Smooth muscle cell (in vitro differentiated cells): Measurements from ENCODE around the gene CPNE1. TPM values are rescaled to one million over a fixed set of nuclear protein-coding genes. Genes with fewer than 3 reads are reported as not detected.

ENCODE experiments used
- DNase-seq: peaks from one replicate; lab custom pipeline; 2025; ENCODE audit not compliant: unreplicated experiment; lab: John Stamatoyannopoulos, UW
- H2AFZ ChIP-seq: fragments of 200-600 bp; sonication (generic); 2 replicates; pipeline ENCODE4 v1.6.0; 2016; ENCODE audit warnings: antibody characterized with exemption, low read depth, mild to moderate bottlenecking
- H3F3A ChIP-seq: fragments of 200-600 bp; sonication (generic); 2 replicates; pipeline ENCODE4 v1.6.0; 2017; ENCODE audit warnings: antibody characterized with exemption, low read depth
- H3K27ac ChIP-seq: fragments of 200-600 bp; sonication (generic); 2 replicates; pipeline ENCODE4 v1.5.1; 2016; ENCODE audit warnings: low read depth, mild to moderate bottlenecking
- H3K27me3 ChIP-seq: fragments of 200-600 bp; sonication (generic); 2 replicates; pipeline ENCODE4 v1.6.1; 2016; ENCODE audit warnings: low read depth, mild to moderate bottlenecking
- H3K36me3 ChIP-seq: fragments of 200-600 bp; sonication (generic); 2 replicates; pipeline ENCODE4 v1.5.1; 2016; ENCODE audit warnings: low read depth
- H3K4me1 ChIP-seq: fragments of 200-600 bp; sonication (generic); 2 replicates; pipeline ENCODE4 v1.5.1; 2016; ENCODE audit warnings: low read depth
- H3K4me2 ChIP-seq: fragments of 200-600 bp; sonication (generic); 2 replicates; pipeline ENCODE4 v1.6.0; 2016; ENCODE audit warnings: mild to moderate bottlenecking
- H3K4me3 ChIP-seq: fragments of 200-600 bp; sonication (generic); 2 replicates; pipeline ENCODE4 v1.5.1; 2016; ENCODE audit warnings: mild to moderate bottlenecking
- H3K79me2 ChIP-seq: fragments of 200-600 bp; sonication (generic); 2 replicates; pipeline ENCODE4 v1.6.0; 2016; ENCODE audit warnings: low read depth, mild to moderate bottlenecking
- H3K9ac ChIP-seq: fragments of 200-600 bp; sonication (generic); 2 replicates; pipeline ENCODE4 v1.6.0; 2016; ENCODE audit warnings: low read depth
- H3K9me3 ChIP-seq: fragments of 200-600 bp; sonication (generic); replicated peaks from 2 replicates; pipeline ENCODE4 v1.5.1; 2016; ENCODE audit warnings: low read depth
- H4K20me1 ChIP-seq: fragments of 200-600 bp; sonication (generic); 2 replicates; pipeline ENCODE4 v1.6.0; 2016; ENCODE audit warnings: low read depth
- CTCF ChIP-seq: fragments of 200-600 bp; sonication (generic); IDR thresholded peaks from 2 replicates; pipeline ENCODE4 v1.5.1; 2017; ENCODE audit warnings: borderline replicate concordance, mild to moderate bottlenecking, antibody characterized with exemption; ENCODE audit not compliant: insufficient read depth, poor library complexity, severe bottlenecking
- WGBS: methylation state at CpG from one replicate; pipeline ENCODE4 v1.1.7; 2016; ENCODE audit warnings: low lambda C conversion rate; 5-methylcytosine and 5-hydroxymethylcytosine counted together
- polyA plus RNA-seq: library from polyadenylated mRNA; unstranded; fragments of >200 nt; fragmentation: Nextera tagmentation; extraction: Ambion mirVana; gene quantifications from 2 replicates; pipeline ENCODE4 v1.2.1, GENCODE V29; 2016
- total RNA-seq: library from RNA; depleted of rRNA; stranded (reverse); fragments of >200 nt; gene quantifications from 2 replicates; pipeline ENCODE4 v1.2.3, GENCODE V29; 2014

CPNE1 gene
- total and polyA plus RNA-seq, 2 experiments from 2014 or later: 140 to 156 TPM

GRCh38 chr20:35669681-35670080, 5.0 kb upstream of the CPNE1 start:
- peaks cover under 1% of the 10 kb centered on the region for H3K79me2 ChIP-seq
- H3K36me3 ChIP-seq: peaks cover 6% of the 10 kb centered on the region
- no peaks in the 10 kb centered on the region for H3K9me3 ChIP-seq
- DNase-seq: no peak
- H3K27ac ChIP-seq: no peak overlapping the region
- TF ChIP-seq CTCF: no peak
- H3K4me2 ChIP-seq: no peak overlapping the region
- H3K9ac ChIP-seq: no peak overlapping the region
- H4K20me1 ChIP-seq: no peaks in the 10 kb centered on the region
- H3K27me3 ChIP-seq: no peaks in the 10 kb centered on the region
- H2AFZ ChIP-seq: no peak overlapping the region
- WGBS: 95% methylated on average over 1 of the region's 1 CpG
- no peaks in the 10 kb centered on the region for H3K4me1 ChIP-seq
- no peak overlapping the region for H3K4me3 ChIP-seq
- H3F3A ChIP-seq: no peaks in the 10 kb centered on the region

GRCh38 chr20:35669221-35669620, 4.5 kb upstream of the CPNE1 start:
- no peaks in the 10 kb centered on the region for H3K4me1 ChIP-seq
- peaks cover 5% of the 10 kb centered on the region for H3K79me2 ChIP-seq
- no peak overlapping the region for H2AFZ ChIP-seq
- H3K9me3 ChIP-seq: no peaks in the 10 kb centered on the region
- H4K20me1 ChIP-seq: no peaks in the 10 kb centered on the region
- no peak overlapping the region for H3K9ac ChIP-seq
- peaks cover 6% of the 10 kb centered on the region for H3K36me3 ChIP-seq
- DNase-seq: no peak
- no peak overlapping the region for H3K27ac ChIP-seq
- no peak overlapping the region for H3K4me2 ChIP-seq
- WGBS: 93% methylated on average over 5 of the region's 5 CpGs
- H3K4me3 ChIP-seq: no peak overlapping the region
- no peaks in the 10 kb centered on the region for H3K27me3 ChIP-seq
- no peak for TF ChIP-seq CTCF
- no peaks in the 10 kb centered on the region for H3F3A ChIP-seq

GRCh38 chr20:35665949-35666288, 1.2 kb upstream of the CPNE1 start:
- H3F3A ChIP-seq: no peaks in the 10 kb centered on the region
- no peak overlapping the region for H3K4me3 ChIP-seq
- H3K4me1 ChIP-seq: peaks cover 26% of the 10 kb centered on the region
- no peak overlapping the region for H3K9ac ChIP-seq
- TF ChIP-seq CTCF: no peak
- peaks cover 38% of the 10 kb centered on the region for H3K79me2 ChIP-seq
- H2AFZ ChIP-seq: no peak overlapping the region
- no peaks in the 10 kb centered on the region for H3K36me3 ChIP-seq
- peaks cover 32% of the 10 kb centered on the region for H4K20me1 ChIP-seq
- H3K27me3 ChIP-seq: no peaks in the 10 kb centered on the region
- H3K4me2 ChIP-seq: no peak overlapping the region
- WGBS: over 99% methylated on average over 17 of the region's 17 CpGs
- no peaks in the 10 kb centered on the region for H3K9me3 ChIP-seq
- DNase-seq: no peak
- H3K27ac ChIP-seq: no peak overlapping the region
